ENCODE measurements around the gene SKOR1.

DNA sequence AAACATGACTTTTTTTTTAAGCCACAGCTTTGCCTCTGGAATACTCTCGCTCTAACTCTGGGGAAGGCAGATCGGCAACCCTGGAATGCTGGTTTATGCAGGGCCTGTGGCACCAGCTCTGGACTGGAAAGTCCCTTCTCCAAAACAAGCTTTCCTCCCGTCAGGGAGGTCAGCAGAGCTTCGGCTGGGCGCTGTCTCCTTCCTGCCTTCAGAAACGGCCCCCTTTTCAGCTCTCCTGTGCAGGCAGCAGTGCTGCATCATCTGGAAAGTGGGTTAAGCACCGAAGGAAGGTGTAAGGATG, 42.7 kb upstream of the SKOR1 start:
- no peak for TF ChIP-seq POLR2A (IDR thresholded peaks at IDR 0.05)
- TF ChIP-seq, protein P1, sequence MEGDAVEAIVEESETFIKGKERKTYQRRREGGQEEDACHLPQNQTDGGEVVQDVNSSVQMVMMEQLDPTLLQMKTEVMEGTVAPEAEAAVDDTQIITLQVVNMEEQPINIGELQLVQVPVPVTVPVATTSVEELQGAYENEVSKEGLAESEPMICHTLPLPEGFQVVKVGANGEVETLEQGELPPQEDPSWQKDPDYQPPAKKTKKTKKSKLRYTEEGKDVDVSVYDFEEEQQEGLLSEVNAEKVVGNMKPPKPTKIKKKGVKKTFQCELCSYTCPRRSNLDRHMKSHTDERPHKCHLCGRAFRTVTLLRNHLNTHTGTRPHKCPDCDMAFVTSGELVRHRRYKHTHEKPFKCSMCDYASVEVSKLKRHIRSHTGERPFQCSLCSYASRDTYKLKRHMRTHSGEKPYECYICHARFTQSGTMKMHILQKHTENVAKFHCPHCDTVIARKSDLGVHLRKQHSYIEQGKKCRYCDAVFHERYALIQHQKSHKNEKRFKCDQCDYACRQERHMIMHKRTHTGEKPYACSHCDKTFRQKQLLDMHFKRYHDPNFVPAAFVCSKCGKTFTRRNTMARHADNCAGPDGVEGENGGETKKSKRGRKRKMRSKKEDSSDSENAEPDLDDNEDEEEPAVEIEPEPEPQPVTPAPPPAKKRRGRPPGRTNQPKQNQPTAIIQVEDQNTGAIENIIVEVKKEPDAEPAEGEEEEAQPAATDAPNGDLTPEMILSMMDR (IDR thresholded peaks at IDR 0.05), result no peak
- TF ChIP-seq EP300 (IDR thresholded peaks at IDR 0.05; ENCODE audit: low read depth), result no peak
- TF ChIP-seq POLR2AphosphoS5 (IDR thresholded peaks at IDR 0.05), result no peak

All from transverse colon (tissue), 4 donors.